Medulla oblongata (tissue), 1 donor: ENCODE data around the gene CALCA.
"Not testable (repeated sequence)": the region's sequence is repeated elsewhere in the genome, so short reads cannot be mapped to it uniquely, and the experiment has no call there.

Experiments
- DNase-seq: peaks from one replicate; pipeline ENCODE4 v3.0.0-alpha.2; 2015; ENCODE audit errors: extremely low spot score

CALCA gene, protein sequence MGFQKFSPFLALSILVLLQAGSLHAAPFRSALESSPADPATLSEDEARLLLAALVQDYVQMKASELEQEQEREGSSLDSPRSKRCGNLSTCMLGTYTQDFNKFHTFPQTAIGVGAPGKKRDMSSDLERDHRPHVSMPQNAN

GRCh38 chr11:14971865-14972580 lies at the start of gene CALCA:
Gene CALCA (minus strand): TSS chr11:14972351. CDS start chr11:14971192, 1,159 bp downstream.
- no peak for DNase-seq

DNA sequence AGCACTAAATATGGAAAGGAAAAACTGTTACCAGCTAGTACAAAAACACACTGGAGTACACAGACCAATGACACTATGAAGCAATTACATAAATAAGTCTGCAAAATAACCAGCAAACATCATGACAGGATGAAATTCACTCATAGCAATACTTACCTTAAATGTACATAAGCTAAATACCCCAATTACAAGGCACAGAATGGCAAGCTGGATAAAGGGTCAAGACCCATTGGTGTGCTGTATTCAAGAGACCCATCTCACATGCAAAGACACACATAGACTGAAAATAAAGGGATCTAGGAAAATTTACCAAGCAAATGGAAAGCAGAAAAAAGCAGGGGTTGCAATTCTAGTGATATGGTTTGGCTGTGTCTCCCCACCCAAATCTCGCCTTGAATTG lies 44.0 kb upstream of the CALCA start:
- no peak for DNase-seq

GRCh38 chr11:15011776-15012345 lies 39.7 kb upstream of the CALCA start:
- no peak for DNase-seq

DNA sequence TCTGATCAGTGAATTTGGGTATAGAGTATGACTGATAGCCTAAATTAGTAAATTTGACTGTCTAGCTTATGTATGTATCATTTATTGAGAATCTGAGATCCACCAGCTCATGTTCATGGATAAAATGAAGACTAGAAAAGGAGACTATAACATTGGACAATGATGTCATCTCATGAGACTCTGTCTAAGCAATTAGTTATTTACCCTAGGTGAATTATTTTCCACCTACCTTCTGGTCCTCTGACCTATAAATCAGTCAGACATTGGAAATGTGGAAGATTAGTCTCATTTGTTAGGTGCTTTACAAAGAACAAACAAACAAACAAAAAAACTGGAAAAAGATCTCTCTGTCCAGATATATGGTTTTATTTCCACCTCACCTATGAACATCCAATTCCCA lies 38.7 kb upstream of the CALCA start:
- no peak for DNase-seq

DNA sequence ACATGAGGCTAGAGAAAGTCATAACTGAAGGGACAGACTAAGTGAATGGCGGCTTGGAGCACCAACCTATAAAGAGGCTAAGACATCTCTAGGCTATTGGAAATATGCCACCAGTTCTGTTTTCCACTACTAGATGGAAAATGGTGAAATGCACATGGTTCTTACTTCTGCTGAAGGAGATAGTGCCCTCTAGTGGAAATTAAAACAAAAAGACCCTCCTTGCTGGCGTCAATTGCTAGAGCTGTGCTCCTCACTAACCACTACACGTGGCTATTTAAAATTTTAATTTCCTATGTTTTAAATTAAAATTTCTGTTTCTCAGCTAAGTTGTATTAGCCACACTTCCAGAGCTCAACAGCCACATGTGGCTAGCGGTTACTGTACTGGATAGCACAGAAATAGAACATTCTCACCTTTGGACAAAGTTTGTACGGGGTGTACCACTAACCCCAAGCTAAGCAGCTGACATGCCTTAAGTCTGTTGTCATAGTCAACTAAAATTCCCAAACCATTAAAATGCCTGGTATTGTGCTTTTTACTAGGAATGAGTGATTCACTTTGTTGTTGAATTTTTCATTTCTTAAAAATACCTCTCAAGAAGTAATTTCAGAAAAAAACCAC lies 34.1 kb upstream of the CALCA start:
- no peak for DNase-seq

GRCh38 chr11:14988133-14988532 lies 16.0 kb upstream of the CALCA start:
- not testable (repeated sequence) for DNase-seq

DNA sequence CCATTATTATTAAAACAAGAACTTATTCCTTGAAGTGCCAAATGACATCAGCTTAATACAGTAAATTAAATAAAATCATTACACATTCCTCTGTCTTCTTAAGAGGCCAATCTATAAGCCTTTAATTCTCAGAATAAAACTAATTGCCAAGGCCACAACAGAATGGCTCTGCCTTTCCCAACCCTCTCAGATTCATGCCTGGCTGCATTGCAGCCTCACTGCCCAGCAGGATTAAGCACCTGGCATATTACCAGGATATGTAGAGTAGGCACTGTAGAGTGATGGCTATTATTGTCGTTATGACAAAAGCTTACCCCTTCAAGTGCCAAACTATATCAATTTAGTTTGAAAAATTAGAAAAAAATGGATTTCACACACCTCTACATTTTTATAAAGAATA lies 9.4 kb upstream of the CALCA start:
- DNase-seq, result no peak

DNA sequence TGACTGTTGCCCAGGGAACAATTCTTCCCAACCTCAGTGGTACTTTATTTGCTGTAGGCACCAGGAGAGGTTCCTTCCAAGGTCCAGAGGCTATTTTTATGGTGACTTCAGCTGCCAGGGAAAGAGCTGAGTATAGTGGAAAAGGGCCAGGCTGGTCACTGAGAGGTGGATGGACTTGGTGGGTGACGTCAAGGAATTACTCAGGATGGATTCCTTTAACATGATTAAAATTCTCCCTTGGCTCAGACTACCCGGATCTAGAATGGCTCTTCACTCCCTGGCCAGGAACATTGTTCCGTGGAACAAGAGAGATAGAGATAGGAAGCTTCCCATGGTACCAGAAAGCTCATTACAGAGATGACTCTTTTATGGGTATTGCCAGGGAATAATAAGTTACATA lies 8.7 kb upstream of the CALCA start:
- no peak for DNase-seq

- no peak for DNase-seq
Measured at GRCh38 chr11:14977101-14977880, 5.1 kb upstream of the CALCA start.

GRCh38 chr11:14975252-14975587 lies 3.1 kb upstream of the CALCA start:
- no peak for DNase-seq

DNA sequence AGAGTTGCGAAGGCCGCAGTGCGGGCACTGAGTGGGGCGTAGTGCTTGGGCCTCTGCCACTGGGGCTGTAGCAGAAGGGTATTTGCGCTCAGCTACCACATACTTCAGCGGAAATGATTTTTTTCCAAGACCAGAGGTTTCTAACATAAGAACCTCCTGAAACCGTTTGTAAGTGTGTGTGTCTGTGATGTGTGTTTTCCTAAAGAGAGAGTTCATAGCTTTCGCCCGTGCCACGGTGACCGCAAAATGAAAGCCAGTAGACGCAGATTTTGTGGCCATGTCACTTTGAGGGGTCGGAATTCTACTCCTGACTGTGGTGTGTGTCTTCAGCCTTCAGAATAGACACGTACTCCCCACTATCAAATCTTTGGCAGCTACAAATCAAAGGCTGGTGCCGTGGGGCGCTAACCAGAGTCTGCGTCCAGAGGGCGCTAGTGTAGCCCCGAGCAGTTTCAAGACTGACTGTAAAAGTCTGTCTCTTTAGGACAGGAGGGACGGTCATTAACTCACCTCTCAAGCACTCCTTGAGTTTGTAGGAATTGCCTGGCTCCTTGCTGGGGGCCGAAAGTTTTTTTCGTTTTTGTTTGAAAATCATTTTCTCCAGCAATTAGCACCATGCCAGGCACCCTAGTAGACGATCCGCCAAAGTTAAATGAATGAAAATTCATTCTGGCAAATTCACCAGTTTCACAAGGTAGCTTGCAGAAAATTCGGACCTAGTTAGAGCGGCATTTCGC lies 2.5 kb upstream of the CALCA start:
- peak; percentile 31 for DNase-seq

- no peak for DNase-seq
Measured at GRCh38 chr11:14973621-14974514, 1.7 kb upstream of the CALCA start.

GRCh38 chr11:14972581-14973495 lies 687 bp upstream of the CALCA start:
- DNase-seq, result no peak

- DNase-seq, result no peak
Measured at GRCh38 chr11:14969901-14970323, 2.2 kb downstream of the CALCA start.

DNA sequence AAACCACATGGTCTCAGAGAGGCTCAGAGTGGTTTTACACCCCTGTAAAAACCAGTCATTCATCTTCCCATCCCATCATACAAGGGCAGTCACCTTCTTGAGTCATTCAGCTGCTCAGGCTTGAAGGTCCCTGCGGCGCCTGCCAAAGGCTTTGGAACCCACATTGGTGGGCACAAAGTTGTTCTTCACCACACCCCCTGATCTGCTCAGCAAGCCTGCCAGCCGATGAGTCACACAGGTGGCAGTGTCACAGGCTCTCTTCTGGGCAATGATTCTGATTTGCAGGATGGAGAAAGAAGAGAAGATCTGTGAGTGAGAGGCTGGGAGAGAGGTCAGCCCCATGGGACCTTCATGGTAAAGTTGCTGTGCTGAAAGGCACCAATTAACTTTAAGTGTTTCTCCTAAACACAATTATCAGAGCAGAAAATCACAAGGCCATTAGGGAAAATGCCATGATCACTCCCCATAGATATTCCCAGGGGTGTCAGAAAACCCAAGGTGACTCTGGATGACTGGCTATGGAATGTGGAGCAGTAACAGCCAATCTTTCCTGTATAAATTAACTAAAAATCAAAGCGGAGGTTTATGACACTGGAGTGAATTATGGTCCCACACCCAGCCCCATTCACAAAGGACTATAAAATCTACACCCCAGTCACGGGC lies 4.4 kb downstream of the CALCA start:
- DNase-seq, result no peak

- no peak for DNase-seq
Measured at GRCh38 chr11:14956111-14956510, 16.0 kb downstream of the CALCA start.

DNA sequence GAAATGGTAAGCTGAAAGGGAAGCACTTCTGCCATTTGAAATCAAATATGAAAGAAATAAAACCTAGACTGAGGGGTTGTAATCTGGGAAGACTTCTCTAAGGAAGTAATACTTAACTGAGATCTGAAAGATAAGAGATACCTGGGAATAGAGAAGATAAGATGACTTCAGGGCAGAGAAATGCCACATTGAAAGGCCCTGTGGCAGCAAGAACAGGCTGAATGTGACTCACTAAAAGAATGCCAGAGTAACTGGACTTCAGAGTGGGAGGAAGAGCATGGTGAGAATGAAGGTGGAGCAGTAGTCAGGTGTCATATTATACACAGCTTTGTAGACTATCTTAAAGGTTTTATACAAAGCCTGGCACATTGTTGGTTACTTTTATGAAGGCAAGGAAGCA lies 17.6 kb downstream of the CALCA start:
- DNase-seq, result no peak

DNA sequence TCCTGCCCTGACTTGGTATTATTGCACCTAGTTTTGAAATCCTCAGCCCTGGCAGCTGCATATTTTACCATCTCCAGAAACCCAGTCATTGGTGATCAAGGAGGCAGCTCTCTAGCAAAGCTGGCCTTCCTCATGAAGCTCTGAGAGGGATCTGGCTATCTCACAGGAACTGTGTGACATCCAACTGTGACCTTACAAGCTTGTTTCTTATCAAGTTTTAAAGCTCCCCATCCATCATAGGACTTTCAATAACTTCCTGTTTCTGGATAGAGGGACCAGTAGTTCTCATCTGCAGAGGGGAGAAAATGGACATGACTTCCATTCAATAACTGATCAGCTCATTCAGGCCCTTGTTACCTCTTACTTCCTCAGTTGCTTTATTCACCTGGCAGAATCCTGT lies 18.2 kb downstream of the CALCA start:
- DNase-seq, result no peak
